Neuronal stem cell (in vitro differentiated cells): Measurements from ENCODE around the gene B3GNT8.
"Not testable (repeated sequence)": the region's sequence is repeated elsewhere in the genome, so short reads cannot be mapped to it uniquely, and the experiment has no call there.

ENCODE experiments used
- DNase-seq: peaks from one replicate; pipeline ENCODE4 v3.0.0-alpha.2; 2013; ENCODE audit warnings: low spot score
- H2AFZ ChIP-seq: one replicate; pipeline ENCODE4 v1.6.1; 2013; ENCODE audit warnings: mild to moderate bottlenecking, low read length, inconsistent platforms
- H2AK5ac ChIP-seq: 2 replicates; pipeline ENCODE4 v1.6.1; 2013; ENCODE audit warnings: low read depth, mild to moderate bottlenecking, inconsistent platforms, low read length, moderate library complexity, mixed read lengths
- H2BK120ac ChIP-seq: 2 replicates; pipeline ENCODE4 v1.6.1; 2013; ENCODE audit warnings: low read depth, mild to moderate bottlenecking, inconsistent platforms, low read length, moderate library complexity, mixed read lengths
- H2BK12ac ChIP-seq: one replicate; pipeline ENCODE4 v1.6.1; 2013; ENCODE audit warnings: low read length, inconsistent platforms
- H2BK15ac ChIP-seq: 2 replicates; pipeline ENCODE4 v1.6.1; 2013; ENCODE audit warnings: mild to moderate bottlenecking, low read length, inconsistent platforms, mixed read lengths
- H2BK5ac ChIP-seq: one replicate; pipeline ENCODE4 v1.6.1; 2013; ENCODE audit warnings: inconsistent platforms, mild to moderate bottlenecking, low read length, moderate library complexity
- H3K14ac ChIP-seq: one replicate; pipeline ENCODE4 v1.6.1; 2013; ENCODE audit warnings: low read length, inconsistent platforms
- H3K18ac ChIP-seq: 2 replicates; pipeline ENCODE4 v1.6.1; 2013; ENCODE audit warnings: low read length, inconsistent platforms
- H3K23ac ChIP-seq: 2 replicates; pipeline ENCODE4 v1.6.1; 2013; ENCODE audit warnings: low read depth, mild to moderate bottlenecking, mixed read lengths, low read length, inconsistent platforms; ENCODE audit not compliant: poor library complexity
- H3K27ac ChIP-seq: replicated peaks from 3 replicates; pipeline ENCODE4 v1.5.1; 2013; ENCODE audit warnings: low read length, inconsistent platforms
- H3K27me3 ChIP-seq, 3 experiments: 2 replicates each; pipeline ENCODE4 v1.6.1; 2013; ENCODE audit warnings: low read length in 3 of 3, mild to moderate bottlenecking in 2 of 3, inconsistent platforms in 1 of 3, low read depth in 1 of 3, mixed read lengths in 1 of 3, moderate library complexity in 1 of 3; ENCODE audit not compliant: control insufficient read depth in 3 of 3, insufficient read depth in 3 of 3
- H3K36me3 ChIP-seq, 2 donors: replicated peaks in 1 of 2; 2 replicates each; pipeline ENCODE4 v1.6.1; 2013; ENCODE audit warnings: low read length in 2 of 2; ENCODE audit not compliant: control insufficient read depth in 2 of 2, insufficient read depth in 2 of 2
- H3K4ac ChIP-seq: 2 replicates; pipeline ENCODE4 v1.6.1; 2013; ENCODE audit warnings: inconsistent platforms, mild to moderate bottlenecking, low read length, moderate library complexity
- H3K4me1 ChIP-seq, 2 donors: 1 replicate in 1 of 2; 2 replicates in 1 of 2; pipeline ENCODE4 v1.6.1; 2013; ENCODE audit warnings: low read length in 2 of 2, low read depth in 1 of 2; ENCODE audit not compliant: control insufficient read depth in 2 of 2, insufficient read depth in 1 of 2
- H3K4me2 ChIP-seq: one replicate; pipeline ENCODE4 v1.6.1; 2013; ENCODE audit warnings: mild to moderate bottlenecking, low read length, inconsistent platforms; ENCODE audit not compliant: insufficient read depth, poor library complexity, severe bottlenecking
- H3K4me3 ChIP-seq, 2 donors: 2 replicates each; pipeline ENCODE4 v1.5.1; 2013; ENCODE audit warnings: low read length in 2 of 2, mild to moderate bottlenecking in 2 of 2, inconsistent platforms in 1 of 2, moderate library complexity in 1 of 2
- H3K79me1 ChIP-seq: one replicate; pipeline ENCODE4 v1.6.1; 2013; ENCODE audit warnings: low read depth, mild to moderate bottlenecking, inconsistent platforms, low read length, moderate library complexity
- H3K9ac ChIP-seq: one replicate; pipeline ENCODE4 v1.6.1; 2013; ENCODE audit warnings: mild to moderate bottlenecking, low read depth, low read length, inconsistent platforms; ENCODE audit not compliant: poor library complexity
- H3K9me3 ChIP-seq, 2 donors: replicated peaks in 1 of 2; 2 replicates each; pipeline versions ENCODE3 to v1.6.1; 2013; ENCODE audit warnings: low read length in 2 of 2, mild to moderate bottlenecking in 2 of 2, inconsistent platforms in 1 of 2, low read depth in 1 of 2, mixed read lengths in 1 of 2, moderate library complexity in 1 of 2; ENCODE audit not compliant: control insufficient read depth in 2 of 2, insufficient read depth in 1 of 2
- H4K8ac ChIP-seq: one replicate; pipeline ENCODE4 v1.6.1; 2013; ENCODE audit warnings: low read depth, mild to moderate bottlenecking, inconsistent platforms, low read length, moderate library complexity
- H4K91ac ChIP-seq: one replicate; pipeline ENCODE4 v1.6.1; 2013; ENCODE audit warnings: low read length, low read depth, mild to moderate bottlenecking, inconsistent platforms; ENCODE audit not compliant: poor library complexity
- WGBS, 2 donors: extraction: QIAGEN DNeasy Blood & Tissue Kit; methylation state at CpG; one replicate each; pipeline ENCODE4 v1.1.7; 2013; ENCODE audit warnings: missing lambda C conversion rate in 2 of 2, mixed read lengths in 1 of 2; ENCODE audit not compliant: insufficient read length in 2 of 2, insufficient replicate concordance in 1 of 2; ENCODE audit errors: extremely low coverage in 2 of 2; 5-methylcytosine and 5-hydroxymethylcytosine counted together

Gene B3GNT8

DNA sequence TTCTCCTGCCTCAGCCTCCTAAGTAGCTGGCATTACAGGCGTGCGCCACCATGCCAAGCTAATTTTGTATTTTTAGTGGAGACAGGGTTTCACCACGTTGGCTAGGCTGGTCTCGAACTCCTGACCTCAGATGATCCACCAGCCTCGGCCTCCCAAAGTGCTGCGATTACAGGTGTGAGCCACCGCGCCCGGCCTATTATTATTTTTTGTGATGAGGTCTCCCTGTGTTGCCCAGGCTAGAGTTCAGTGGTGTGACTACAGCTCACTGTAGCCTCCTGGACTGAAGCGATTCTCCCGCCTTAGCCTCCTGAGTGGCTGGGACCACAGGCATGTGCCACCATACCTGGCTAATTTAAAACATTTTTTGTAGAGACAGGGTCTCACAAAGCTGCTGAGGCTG, 8.2 kb upstream of the B3GNT8 start:
- not testable (repeated sequence) for H2BK15ac ChIP-seq, H3K14ac ChIP-seq

DNA sequence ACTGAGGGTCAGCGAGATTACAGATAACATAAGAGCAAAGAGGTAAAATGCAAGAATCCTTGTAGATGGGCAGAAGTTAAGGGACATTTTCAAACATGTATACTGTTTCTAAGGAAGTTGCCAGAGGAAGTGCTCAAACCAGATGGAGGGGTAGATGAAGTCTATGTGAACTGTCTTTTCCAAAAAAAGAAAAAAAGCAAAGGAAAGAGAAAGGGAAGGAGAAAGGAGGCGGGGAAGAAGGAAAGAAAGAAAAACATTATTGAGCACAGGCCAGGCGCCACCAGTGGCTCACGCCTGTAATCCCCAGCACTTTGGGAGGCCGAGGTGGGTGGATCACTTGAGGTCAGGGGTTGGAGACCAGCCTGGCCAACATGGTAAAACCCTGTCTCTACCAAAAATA, 7.3 kb upstream of the B3GNT8 start:
- Histone ChIP-seq H3K9ac (no peak overlapping the region), H3K27me3 (no peaks in the 10 kb centered on the region), H3K9me3 (no peaks in the 10 kb centered on the region), H2AK5ac (no peak overlapping the region), H3K4ac (no peak overlapping the region), H3K23ac (no peak overlapping the region), H2BK5ac (no peak overlapping the region), H2BK12ac (no peak overlapping the region), H3K4me3 (no peak overlapping the region), H3K18ac (no peak overlapping the region), H4K8ac (no peak overlapping the region), H4K91ac (no peak overlapping the region), H2AFZ (no peak overlapping the region), H3K36me3 (peaks cover 40 to 54% of the 10 kb centered on the region in 2 donors), H3K27ac (no peak overlapping the region), H2BK15ac (no peak overlapping the region), H3K79me1 (peaks cover 5% of the 10 kb centered on the region), H3K14ac (no peak overlapping the region), H2BK120ac (no peak overlapping the region), H3K4me1 (no peaks in the 10 kb centered on the region), H3K4me2 (no peak overlapping the region)
- WGBS, 2 donors: no CpG with 5 or more reads among the region's 5 CpGs
- no peak for DNase-seq

More for the DNA sequence above, 8.2 kb upstream of the B3GNT8 start:
- not testable (repeated sequence) for H3K9ac ChIP-seq, H4K8ac ChIP-seq, H2BK120ac ChIP-seq, H2BK12ac ChIP-seq, DNase-seq, H3K9me3 ChIP-seq, H3K79me1 ChIP-seq, H2AK5ac ChIP-seq, H3K4ac ChIP-seq, H3K23ac ChIP-seq, H3K4me1 ChIP-seq, H3K18ac ChIP-seq, H3K4me3 ChIP-seq, H3K4me2 ChIP-seq, H3K27me3 ChIP-seq, H3K27ac ChIP-seq, H2AFZ ChIP-seq, H2BK5ac ChIP-seq, H4K91ac ChIP-seq
- H3K36me3 ChIP-seq: peaks cover 40 to 54% of the 10 kb centered on the region in 2 donors
- WGBS, 2 donors: no CpG with 5 or more reads among the region's 11 CpGs

DNA sequence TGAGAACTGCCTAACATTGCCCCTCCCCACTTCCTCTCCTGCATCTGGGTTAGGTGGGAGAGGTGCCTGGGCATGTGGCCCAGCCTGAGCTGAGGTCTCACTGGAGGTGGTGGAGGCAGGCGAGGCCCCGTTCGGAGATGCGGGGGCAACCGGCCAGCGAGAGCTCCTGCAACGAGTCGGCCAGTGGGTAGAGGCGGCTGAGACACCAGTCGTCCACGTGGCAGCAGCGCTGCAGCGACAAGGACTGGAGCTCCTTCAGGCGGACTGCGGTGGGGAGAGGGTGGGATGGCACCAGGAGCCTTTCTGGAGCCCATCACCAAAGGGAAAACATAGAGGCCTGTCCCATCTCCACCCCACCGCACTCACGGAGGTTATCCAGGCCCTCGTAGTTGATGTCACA, 6.0 kb upstream of the B3GNT8 start:
- H4K91ac ChIP-seq: no peak overlapping the region

DNA sequence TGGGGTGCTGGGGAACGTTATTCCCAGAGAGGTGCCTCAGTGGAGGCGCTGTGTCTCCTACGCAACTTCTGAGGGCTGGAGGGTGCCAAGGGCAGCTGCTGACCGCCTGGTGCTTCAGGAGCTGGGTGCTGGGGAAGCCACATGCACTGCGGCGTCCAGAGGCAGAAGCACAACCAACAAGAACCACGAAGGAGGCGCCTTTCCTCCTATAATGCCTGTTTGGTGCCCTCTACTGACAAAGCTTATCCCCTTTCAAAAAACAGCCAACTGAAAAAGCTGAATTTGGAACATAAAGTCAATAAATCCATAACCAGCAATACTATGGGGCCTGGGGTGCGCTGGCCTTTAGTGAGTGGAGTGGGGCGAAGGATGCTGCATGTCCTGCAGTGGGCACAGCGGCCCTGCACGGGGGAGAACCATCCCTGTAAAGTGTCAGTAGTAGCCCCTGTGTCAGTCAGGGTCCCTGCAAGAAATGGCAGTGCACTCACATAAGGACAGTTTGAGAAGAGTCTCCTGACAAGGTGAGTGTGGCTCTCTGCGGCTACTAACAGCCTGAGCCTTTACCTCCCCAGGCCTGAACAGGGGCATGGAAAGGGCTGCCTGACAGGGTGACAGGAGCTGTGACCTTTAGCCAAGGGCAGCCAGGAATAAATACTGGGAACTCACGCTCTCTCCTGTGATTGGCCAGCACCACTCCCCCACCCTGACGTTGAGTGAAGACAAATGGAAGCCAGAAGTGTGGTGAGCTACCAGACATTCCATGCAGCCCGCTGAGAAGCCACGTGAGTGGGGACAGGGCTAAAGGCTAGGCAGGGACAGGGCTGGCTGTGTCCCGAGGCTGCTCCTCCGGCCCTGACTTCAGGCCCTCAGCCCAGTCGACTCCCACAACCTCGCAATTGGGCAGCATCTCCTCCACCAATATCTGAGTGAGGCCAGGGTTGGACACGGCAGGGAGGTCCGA, 4.5 kb upstream of the B3GNT8 start:
- H2AFZ ChIP-seq: no peak overlapping the region

More for the DNA sequence above, 6.0 kb upstream of the B3GNT8 start:
- no peak overlapping the region for H2AFZ ChIP-seq
- H3K36me3 ChIP-seq: peaks cover 40 to 56% of the 10 kb centered on the region in 2 donors
- H2BK12ac ChIP-seq: no peak overlapping the region
- no peak overlapping the region for H3K14ac ChIP-seq
- H2AK5ac ChIP-seq: no peak overlapping the region
- peak overlapping the region; percentile 47 for H2BK120ac ChIP-seq
- H3K4me3 ChIP-seq: no peak overlapping the region
- peaks cover 3 to 4% of the 10 kb centered on the region in 2 donors for H3K4me1 ChIP-seq
- H3K79me1 ChIP-seq: peaks cover 5% of the 10 kb centered on the region
- peak overlapping the region; percentile 27 for H3K23ac ChIP-seq
- H3K4me2 ChIP-seq: no peak overlapping the region
- H3K9ac ChIP-seq: no peak overlapping the region
- no peak overlapping the region for H2BK15ac ChIP-seq
- DNase-seq: no peak
- no peak overlapping the region for H3K4ac ChIP-seq
- no peak overlapping the region for H3K18ac ChIP-seq
- H3K27ac ChIP-seq: no peak overlapping the region
- H4K8ac ChIP-seq: no peak overlapping the region
- H2BK5ac ChIP-seq: peak overlapping the region; percentile 73
- no peaks in the 10 kb centered on the region for H3K9me3 ChIP-seq
- no peaks in the 10 kb centered on the region for H3K27me3 ChIP-seq
- no CpG with 5 or more reads among the region's 18 CpGs for WGBS, 2 donors

More for the DNA sequence above, 4.5 kb upstream of the B3GNT8 start:
- Histone ChIP-seq H4K91ac (no peak overlapping the region), H3K27me3 (no peaks in the 10 kb centered on the region), H2BK15ac (no peak overlapping the region), H3K36me3 (peaks cover 34 to 47% of the 10 kb centered on the region in 2 donors), H3K27ac (no peak overlapping the region), H3K23ac (peak overlapping the region; percentile 25), H3K79me1 (peaks cover 5% of the 10 kb centered on the region), H4K8ac (no peak overlapping the region), H3K4me1 (peaks cover 13 to 15% of the 10 kb centered on the region in 2 donors), H3K9ac (no peak overlapping the region), H3K4me3 (peak overlapping the region in 1 of 2 donors; percentile 48), H2BK12ac (no peak overlapping the region), H2BK5ac (no peak overlapping the region), H3K4me2 (no peak overlapping the region), H3K14ac (no peak overlapping the region), H2AK5ac (no peak overlapping the region), H2BK120ac (no peak overlapping the region), H3K18ac (no peak overlapping the region), H3K4ac (no peak overlapping the region), H3K9me3 (no peaks in the 10 kb centered on the region)
- WGBS, 2 donors: no CpG with 5 or more reads among the region's 23 CpGs
- DNase-seq: no peak
